H1 (cell line): Measurements from ENCODE around the gene RAB1B. TPM values are rescaled to one million over a fixed set of nuclear protein-coding genes. Genes with fewer than 3 reads are reported as not detected.
A peak's percentile ranks its signal among the peaks of the same experiment; 100 is the strongest.

Experiments
- CTCF ChIA-PET: fragments of 300-600 bp; sonication (Branson Sonifier 250); formaldehyde crosslinking; loops from one replicate; lab custom pipeline; 2021; ENCODE audit not compliant: partially characterized antibody; lab: Charles Lee
- POLR2A ChIA-PET: fragments of 300-600 bp; sonication (Branson Sonifier 250); formaldehyde crosslinking; loops from one replicate; lab custom pipeline; 2021; ENCODE audit warnings: inconsistent platforms; ENCODE audit not compliant: partially characterized antibody; lab: Charles Lee
- DNase-seq, 2 experiments: peaks; one replicate each; pipeline versions ENCODE4 v3.0.0 to v3.0.0-alpha.2; 2010 to 2022; ENCODE audit warnings: low spot score in 2 of 2, low read depth in 1 of 2, mixed read lengths in 1 of 2
- FAIRE-seq: peaks from 2 replicates; lab custom pipeline; 2011; peaks lifted over from hg19 to GRCh38; lab: Jason Lieb, UNC
- H2AFZ ChIP-seq: 2 replicates; pipeline ENCODE4 v1.8.1; 2012; ENCODE audit warnings: low read length, inconsistent platforms
- H2AK5ac ChIP-seq: 2 replicates; pipeline ENCODE4 v1.6.1; 2013; ENCODE audit warnings: low read depth, low read length
- H2BK120ac ChIP-seq: replicated peaks from 2 replicates; pipeline ENCODE3; 2013; ENCODE audit warnings: low read depth, low read length, inconsistent platforms
- H2BK12ac ChIP-seq: 2 replicates; pipeline ENCODE4 v1.6.1; 2013; ENCODE audit warnings: low read depth, low read length
- H2BK15ac ChIP-seq: 2 replicates; pipeline ENCODE4 v1.6.1; 2013; ENCODE audit warnings: low read length
- H2BK20ac ChIP-seq: 2 replicates; pipeline ENCODE4 v1.6.1; 2013; ENCODE audit warnings: low read length
- H2BK5ac ChIP-seq: 2 replicates; pipeline ENCODE4 v1.6.1; 2013; ENCODE audit warnings: low read depth, low read length
- H3K14ac ChIP-seq: 2 replicates; pipeline ENCODE4 v1.6.1; 2013; ENCODE audit warnings: inconsistent platforms; ENCODE audit not compliant: insufficient read length
- H3K18ac ChIP-seq: 2 replicates; pipeline ENCODE4 v1.6.1; 2013; ENCODE audit warnings: low read length; ENCODE audit errors: extremely low read depth
- H3K23ac ChIP-seq: 2 replicates; pipeline ENCODE4 v1.6.1; 2013; ENCODE audit warnings: inconsistent platforms; ENCODE audit not compliant: insufficient read length
- H3K23me2 ChIP-seq: 2 replicates; pipeline ENCODE4 v1.6.1; 2013; ENCODE audit warnings: low read depth, low read length
- H3K27ac ChIP-seq: 2 replicates; pipeline ENCODE4 v1.6.1; 2011; ENCODE audit warnings: low read depth, low read length, inconsistent platforms
- H3K27me3 ChIP-seq, 4 experiments: replicated peaks in 1 of 4; 1 replicate in 1 of 4; 2 replicates in 3 of 4; pipeline versions ENCODE4 v1.6.1 to v1.8.1; 2011 to 2013; ENCODE audit warnings: low read length in 3 of 4, mild to moderate bottlenecking in 3 of 4, inconsistent platforms in 2 of 4, mixed read lengths in 2 of 4, moderate library complexity in 1 of 4; ENCODE audit not compliant: control insufficient read depth in 3 of 4, insufficient read depth in 3 of 4; ENCODE audit errors: extremely low read depth in 1 of 4
- H3K36me3 ChIP-seq, 4 experiments: 2 replicates each; pipeline versions ENCODE4 v1.6.1 to v1.8.1; 2011 to 2013; ENCODE audit warnings: mild to moderate bottlenecking in 4 of 4, low read length in 3 of 4, moderate library complexity in 2 of 4, control low read depth in 1 of 4, inconsistent platforms in 1 of 4; ENCODE audit not compliant: insufficient read depth in 4 of 4, control insufficient read depth in 2 of 4
- H3K4ac ChIP-seq: replicated peaks from 2 replicates; pipeline ENCODE3; 2013; ENCODE audit warnings: low read length, low read depth, mixed read lengths, inconsistent platforms; ENCODE audit not compliant: insufficient read length
- H3K4me1 ChIP-seq, 4 experiments: replicated peaks in 1 of 4; 1 replicate in 1 of 4; 2 replicates in 3 of 4; pipeline versions ENCODE4 v1.6.1 to v1.8.1; 2011 to 2013; ENCODE audit warnings: low read length in 3 of 4, inconsistent platforms in 2 of 4, mixed read lengths in 1 of 4; ENCODE audit not compliant: insufficient read depth in 4 of 4, control insufficient read depth in 3 of 4
- H3K4me2 ChIP-seq, 2 experiments: 2 replicates each; pipeline versions ENCODE4 v1.6.1 to v1.8.1; 2011 to 2013; ENCODE audit warnings: low read depth in 2 of 2, low read length in 2 of 2, control low read depth in 1 of 2, inconsistent platforms in 1 of 2, mild to moderate bottlenecking in 1 of 2; ENCODE audit not compliant: insufficient read depth in 1 of 2
- H3K4me3 ChIP-seq, 4 experiments: fragments of 200-600, 300-600 bp in 1 of 4; sonication (generic), shearing (Covaris generic), sonication (Bioruptor Twin) in 1 of 4; 2 replicates each; pipeline versions ENCODE4 v1.5.1 to v1.8.1; 2011 to 2016; ENCODE audit warnings: low read length in 4 of 4, low read depth in 3 of 4, control low read depth in 2 of 4, inconsistent platforms in 2 of 4, mild to moderate bottlenecking in 2 of 4, mixed read lengths in 1 of 4, moderate library complexity in 1 of 4; ENCODE audit not compliant: insufficient read depth in 2 of 4; ENCODE audit errors: extremely low read depth in 1 of 4
- H3K56ac ChIP-seq: replicated peaks from 2 replicates; pipeline ENCODE3; 2013; ENCODE audit warnings: low read depth, mild to moderate bottlenecking, mixed read lengths, low read length, inconsistent platforms; ENCODE audit not compliant: insufficient read length
- H3K79me1 ChIP-seq: 2 replicates; pipeline ENCODE4 v1.6.1; 2013; ENCODE audit warnings: low read depth, low read length, control low read depth
- H3K79me2 ChIP-seq, 2 experiments: 2 replicates each; pipeline versions ENCODE4 v1.6.1 to v1.8.1; 2012 to 2013; ENCODE audit warnings: low read length in 2 of 2, mild to moderate bottlenecking in 2 of 2, inconsistent platforms in 1 of 2; ENCODE audit not compliant: insufficient read depth in 2 of 2, control insufficient read depth in 1 of 2
- H3K9ac ChIP-seq, 4 experiments: replicated peaks in 1 of 4; 1 replicate in 1 of 4; 2 replicates in 3 of 4; pipeline versions ENCODE4 v1.6.1 to v1.8.1; 2011 to 2013; ENCODE audit warnings: low read depth in 3 of 4, low read length in 3 of 4, control low read depth in 2 of 4, mild to moderate bottlenecking in 2 of 4, moderate library complexity in 2 of 4, inconsistent platforms in 1 of 4; ENCODE audit errors: extremely low read depth in 1 of 4
- H3K9me3 ChIP-seq, 2 experiments: 2 replicates each; pipeline versions ENCODE4 v1.6.1 to v1.8.1; 2012 to 2013; ENCODE audit warnings: mild to moderate bottlenecking in 2 of 2, moderate library complexity in 2 of 2, control low read depth in 1 of 2, inconsistent platforms in 1 of 2, low read depth in 1 of 2, low read length in 1 of 2, mixed read lengths in 1 of 2; ENCODE audit not compliant: insufficient read depth in 2 of 2
- H4K20me1 ChIP-seq, 2 experiments: replicated peaks in 1 of 2; 2 replicates each; pipeline versions ENCODE3 to v1.8.1; 2011 to 2013; ENCODE audit warnings: inconsistent platforms in 2 of 2, low read length in 2 of 2, mild to moderate bottlenecking in 1 of 2; ENCODE audit not compliant: insufficient read depth in 2 of 2, control insufficient read depth in 1 of 2
- H4K5ac ChIP-seq: 2 replicates; pipeline ENCODE4 v1.6.1; 2013; ENCODE audit warnings: low read length, low read depth, mixed read lengths, inconsistent platforms; ENCODE audit not compliant: insufficient read length
- H4K8ac ChIP-seq: 2 replicates; pipeline ENCODE4 v1.8.0; 2013; ENCODE audit warnings: mild to moderate bottlenecking, moderate library complexity, low read length, inconsistent platforms; ENCODE audit not compliant: insufficient read depth; ENCODE audit errors: extremely low read depth
- H4K91ac ChIP-seq: replicated peaks from 2 replicates; pipeline ENCODE3; 2013; ENCODE audit warnings: low read length, mixed read lengths, inconsistent platforms; ENCODE audit not compliant: insufficient read length
- POLR2AphosphoS5 ChIP-seq: IDR thresholded peaks from 2 replicates; pipeline ENCODE4 v1.6.1; 2011; ENCODE audit warnings: low read depth, low read length
- RFX5 ChIP-seq: IDR thresholded peaks from 2 replicates; pipeline ENCODE4 v1.6.1; 2011; ENCODE audit warnings: low read depth, low read length, improper control_type of control experiment, borderline replicate concordance
- RNF2 ChIP-seq: fragments of 200-900, 300-1000 bp; sonication (generic); IDR thresholded peaks from 2 replicates; pipeline ENCODE4 v1.7.1; 2016; ENCODE audit warnings: borderline replicate concordance, low read depth, mild to moderate bottlenecking, antibody characterized with exemption, low read length; ENCODE audit not compliant: poor library complexity, severe bottlenecking; ENCODE audit errors: missing control alignments
- SIX5 ChIP-seq: IDR thresholded peaks from 2 replicates; pipeline ENCODE4 v1.6.1; 2011; ENCODE audit warnings: mild to moderate bottlenecking, low read depth, low read length
- WGBS, 2 experiments: shearing (Covaris generic) in 1 of 2; methylation state at CpG; one replicate each; pipeline versions ENCODE4 v1.1.6 to v1.1.7; 2013 to 2015; ENCODE audit warnings: low lambda C conversion rate in 2 of 2, mixed read lengths in 2 of 2, inconsistent platforms in 1 of 2, low coverage in 1 of 2, missing lambda C conversion rate in 1 of 2; ENCODE audit not compliant: insufficient replicate concordance in 2 of 2, insufficient coverage in 1 of 2, insufficient read length in 1 of 2; ENCODE audit errors: extremely low coverage in 1 of 2, missing lambda C conversion rate in 1 of 2; 5-methylcytosine and 5-hydroxymethylcytosine counted together
- polyA plus RNA-seq, 7 experiments: library from polyadenylated mRNA; depleted of rRNA in 3 of 7; stranded (reverse) in 5 of 7; unstranded in 2 of 7; fragments of >200 nt in 5 of 7; fragments of 200-250 nt in 2 of 7; gene quantifications; 1 replicate in 5 of 7; 2 replicates in 1 of 7; 4 replicates in 1 of 7; pipeline versions ENCODE4 v1.2.1 to v1.2.3, GENCODE V29; 2011 to 2013; ENCODE audit warnings: missing spikeins in 2 of 7, mixed read lengths in 2 of 7
- total RNA-seq: library from RNA; stranded (reverse); fragmentation: NEBNext Ultra II Directional; extraction: Animal tissue kit (Norgen Biotek cat#: 25700); gene quantifications from 2 replicates; pipeline ENCODE4 v1.2.1, GENCODE V29; 2021

RAB1B gene
- total and polyA plus RNA-seq, 2 of the 8 experiments (the other 6 are each of a cell fraction or from before 2014, with no cell fraction given): 100 to 217 TPM

DNA sequence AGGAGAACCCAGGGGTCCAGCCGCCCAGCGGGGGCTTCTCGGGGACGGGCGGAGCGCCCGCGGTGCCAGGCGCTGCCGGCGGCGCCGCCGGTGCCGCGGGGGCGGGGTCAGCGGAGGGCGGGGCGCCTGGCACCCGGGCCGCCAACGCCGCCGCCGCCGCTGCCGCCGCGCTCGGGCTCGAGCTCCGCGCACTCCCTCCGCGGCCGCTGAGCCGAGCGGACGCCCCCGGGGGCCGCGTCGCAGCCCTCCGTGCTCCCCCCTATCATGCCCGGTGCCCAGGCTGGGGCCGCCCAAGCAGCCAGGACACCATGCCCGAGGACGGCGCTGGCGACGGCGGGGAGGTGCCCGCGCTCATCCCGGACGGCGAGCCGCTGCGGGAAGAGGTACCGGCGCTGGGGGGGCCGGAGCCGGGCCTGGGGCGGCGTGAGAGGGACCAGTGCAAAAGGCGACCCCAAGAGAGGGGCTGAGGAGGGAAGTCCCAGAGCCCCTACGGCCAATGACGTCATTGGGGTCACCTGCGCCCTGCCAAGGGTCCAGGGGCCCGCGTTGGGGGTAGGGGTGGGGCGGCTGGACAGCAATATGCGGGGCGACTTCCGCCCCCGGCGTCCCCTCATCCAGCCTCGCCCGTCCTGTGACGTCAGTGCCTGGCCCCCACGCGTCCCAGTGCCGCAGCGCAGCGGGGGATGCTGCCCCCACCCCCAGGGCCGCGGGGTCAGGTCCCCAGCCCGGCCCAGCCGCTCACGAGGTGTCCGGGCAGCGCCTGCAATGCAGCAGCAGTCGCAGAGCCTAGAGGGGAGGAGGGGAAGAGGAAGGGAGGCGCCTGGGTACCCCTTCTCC, 23.5 kb downstream of the RAB1B start, which contains the start of gene TMEM151A:
TSS of gene TMEM151A (plus strand) at position 189 of the 837 bp plus-strand sequence. CDS start at position 309, 120 bp downstream.
- H3K14ac ChIP-seq: no peak within 1 kb of the TSS
- no peak within 1 kb of the TSS; the same call in 1 of the 2 replicates for H2BK5ac ChIP-seq
- no peak within 1 kb of the TSS for H2BK120ac ChIP-seq
- H3K23me2 ChIP-seq: peaks cover 12% of the 10 kb centered on the region; the same call in 1 of the 2 replicates
- no peak within 1 kb of the TSS for H2BK20ac ChIP-seq
- H3K9me3 ChIP-seq: no peaks in the 10 kb centered on the region
- H4K91ac ChIP-seq: peak within 1 kb of the TSS; percentile 87
- peak within 1 kb of the TSS; percentile 40 to 76 (median 59) for H3K4me3 ChIP-seq
- H2BK15ac ChIP-seq: no peak within 1 kb of the TSS; the same call in 1 of the 2 replicates
- H3K4me1 ChIP-seq: peaks cover 0 to 22% (median 6%) of the 10 kb centered on the region in 4 experiments; a peak in 5 of 7 replicates
- FAIRE-seq (no peak), DNase-seq (peak in 1 of 2 experiments; percentile 63)
- no peak within 1 kb of the TSS for H2AK5ac ChIP-seq
- ChIA-PET POLR2A (interaction anchor here (0.6 to 4.5 kb wide), 9 partner anchors 9 to 79 kb away, joined by 3 to 29 read pairs (median 4); no protein-coding TSS in a partner anchor), CTCF (interaction anchor here (0.6 to 6.9 kb wide), 5 partner anchors 9 to 1025 kb away, joined by 3 to 57 read pairs (median 6); no protein-coding TSS in a partner anchor)
- H3K79me2 ChIP-seq: peaks cover 0 to 9% of the 10 kb centered on the region in 2 experiments; a peak in 1 of 4 replicates
- H3K9ac ChIP-seq: peak within 1 kb of the TSS in 1 of 4 experiments; percentile 14; a peak in 1 of 7 replicates
- 3% methylated on average over 46 of the region's 95 CpGs; no CpG with 5 or more reads in 1 of the 2 experiments for WGBS, 2 experiments
- H3K23ac ChIP-seq: no peak within 1 kb of the TSS
- H3K27ac ChIP-seq: no peak within 1 kb of the TSS
- no peak within 1 kb of the TSS; the same call in 1 of the 2 replicates for H3K18ac ChIP-seq
- no peaks in the 10 kb centered on the region for H3K36me3 ChIP-seq
- H4K8ac ChIP-seq: peak within 1 kb of the TSS; percentile 37
- peaks cover 3% of the 10 kb centered on the region; the same call in 1 of the 2 replicates for H3K79me1 ChIP-seq
- no peak within 1 kb of the TSS for H2AFZ ChIP-seq
- no peak within 1 kb of the TSS for H4K5ac ChIP-seq
- no peak within 1 kb of the TSS for H3K56ac ChIP-seq
- H2BK12ac ChIP-seq: peak within 1 kb of the TSS; percentile 72; the same call in 1 of the 2 replicates
- peaks cover 4 to 7% of the 10 kb centered on the region in 2 experiments for H4K20me1 ChIP-seq
- peaks cover 2 to 28% (median 18%) of the 10 kb centered on the region in 4 experiments for H3K27me3 ChIP-seq
- peak within 1 kb of the TSS; percentile 43 to 80 for H3K4me2 ChIP-seq
- no peak within 1 kb of the TSS for H3K4ac ChIP-seq
- TF ChIP-seq RNF2 (no peak), POLR2AphosphoS5 (no peak), SIX5 (no peak), RFX5 (no peak)
